ENCODE results near the gene REG4. TPM values are rescaled to one million over a fixed set of nuclear protein-coding genes. Genes with fewer than 3 reads are reported as not detected.
"Not testable (repeated sequence)": the region's sequence is repeated elsewhere in the genome, so short reads cannot be mapped to it uniquely, and the experiment has no call there.

REG4 gene
- polyA plus RNA-seq (2011; rRNA removed), result not detected in 2 replicates
- polyA plus RNA-seq (2012; cell fraction: cytosol; rRNA removed), result not detected in 2 replicates
- polyA plus RNA-seq (2012; cell fraction: nucleus; rRNA removed), result not detected in 2 replicates
- polyA plus RNA-seq (2017; fragmentation: RNase III; extraction: RNeasy Plus Mini Kit Qiagen cat#74134 plus additional on column Dnase treatment), result not detected in 3 replicates
- polyA minus RNA-seq (2011; rRNA and poly(A)+ RNA removed), result not detected in 2 replicates

DNA sequence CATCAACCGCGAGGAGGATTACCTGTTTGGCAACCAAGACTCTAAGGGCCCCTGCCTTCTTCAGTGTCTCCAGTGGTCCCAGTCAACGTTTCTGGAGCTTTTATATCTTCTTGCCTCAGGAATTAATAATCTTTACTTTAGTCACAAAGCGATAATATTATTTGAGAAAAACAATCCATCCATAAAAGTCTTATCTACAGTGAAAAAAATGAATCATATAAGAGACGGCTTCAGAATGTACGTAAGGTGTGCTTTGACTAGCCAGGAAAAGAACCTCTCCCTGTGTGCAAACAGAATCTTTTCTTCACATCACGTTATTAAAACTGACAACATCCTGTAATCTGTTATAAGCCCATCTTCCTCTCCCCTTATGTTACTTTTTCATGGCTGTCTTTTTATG lies at the start of gene REG4:
REG4 (minus strand) TSS at position 74 of the 400 bp plus-strand sequence. CDS start 2,691 bp downstream, outside the sequence.
- ChIA-PET CTCF (no interaction called here), POLR2A (no interaction called here)
- ATAC-seq (no peak), FAIRE-seq (no peak), DNase-seq (ENCODE audit: low read depth in 1 of 2, low spot score in 1 of 2) (no peak)
- WGBS (ENCODE audit: missing lambda C conversion rate), result 48% methylated on average over 7 of the region's 7 CpGs
- Histone ChIP-seq H3K9me3 (no peaks in the 10 kb centered on the region), H3K4me3 (no peak within 1 kb of the TSS), H3K27ac (no peak within 1 kb of the TSS), H3K4me2 (no peak within 1 kb of the TSS), H3K4me1 (peaks cover 5% of the 10 kb centered on the region; the same call in 2 of the 3 replicates)
- TF ChIP-seq POLR2A (IDR thresholded peaks at IDR 0.05; ENCODE audit: low read length), result no peak
- TF ChIP-seq GATA3 (IDR thresholded peaks at IDR 0.05; ENCODE audit: borderline replicate concordance), result no peak
- no peak for TF ChIP-seq MAFK (IDR thresholded peaks at IDR 0.05; ENCODE audit: partially characterized antibody)
- TF ChIP-seq CBX2 (IDR thresholded peaks at IDR 0.05; ENCODE audit: borderline replicate concordance, low read depth), result no peak
- TF ChIP-seq NFE2L2 (conservative IDR thresholded peaks at IDR 0.05; ENCODE audit: low read length), result no peak
- no peak for TF ChIP-seq MAZ (IDR thresholded peaks at IDR 0.05; ENCODE audit: borderline replicate concordance, low read depth, low read length)
- TF ChIP-seq TP53 (CRISPR knock-in tag; IDR thresholded peaks at IDR 0.05), result no peak

DNA sequence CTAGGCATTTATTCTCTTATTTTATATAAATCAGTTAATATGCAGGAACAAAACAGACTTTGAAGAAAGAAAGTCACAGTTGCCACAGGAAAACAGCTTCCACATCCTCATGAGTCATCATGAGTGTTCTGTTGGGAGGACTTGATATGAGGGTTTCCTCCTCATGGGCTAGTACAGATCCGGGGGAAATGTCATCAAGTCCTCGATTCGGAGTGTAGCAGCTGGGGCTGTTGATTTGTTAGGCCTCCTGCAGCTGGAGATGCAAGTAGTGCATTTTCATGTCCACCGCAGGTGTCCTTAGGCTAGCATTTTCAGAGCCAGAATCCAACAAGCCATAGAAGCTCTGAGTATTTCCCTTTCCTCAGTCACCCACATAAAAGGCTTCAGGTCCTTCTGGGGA lies 48.4 kb upstream of the REG4 start:
- CTCF ChIA-PET, result interaction anchor here (1.8 kb wide), 1 partner anchor 11 kb away, joined by 10 read pairs; no protein-coding TSS in a partner anchor
- FAIRE-seq, result no peak
- POLR2A ChIA-PET, result no interaction called here
- peak in 1 of 2 experiments; percentile 12 for DNase-seq (ENCODE audit: low read depth in 1 of 2, low spot score in 1 of 2)
- no peaks in the 10 kb centered on the region for H3K4me1 ChIP-seq
- no peak overlapping the region for H3K4me3 ChIP-seq
- no peak for ATAC-seq
- 39% methylated on average over 4 of the region's 4 CpGs for WGBS (ENCODE audit: missing lambda C conversion rate)
- TF ChIP-seq CHD2 (IDR thresholded peaks at IDR 0.05; ENCODE audit: low read length, partially characterized antibody) (no peak), POLR2A (IDR thresholded peaks at IDR 0.05; ENCODE audit: low read length) (no peak), BHLHE40 (IDR thresholded peaks at IDR 0.05; ENCODE audit: low read depth, low read length) (no peak), NFE2L2 (conservative IDR thresholded peaks at IDR 0.05; ENCODE audit: low read length) (no peak), MAFK (IDR thresholded peaks at IDR 0.05; ENCODE audit: partially characterized antibody) (no peak), EHMT2 (IDR thresholded peaks at IDR 0.05; ENCODE audit: low read depth) (no peak), KDM5A (IDR thresholded peaks at IDR 0.05) (no peak), FOXS1 (CRISPR knock-in tag; IDR thresholded peaks at IDR 0.05) (no peak), GATA3 (IDR thresholded peaks at IDR 0.05; ENCODE audit: borderline replicate concordance) (no peak)
- TF ChIP-seq, protein P1, sequence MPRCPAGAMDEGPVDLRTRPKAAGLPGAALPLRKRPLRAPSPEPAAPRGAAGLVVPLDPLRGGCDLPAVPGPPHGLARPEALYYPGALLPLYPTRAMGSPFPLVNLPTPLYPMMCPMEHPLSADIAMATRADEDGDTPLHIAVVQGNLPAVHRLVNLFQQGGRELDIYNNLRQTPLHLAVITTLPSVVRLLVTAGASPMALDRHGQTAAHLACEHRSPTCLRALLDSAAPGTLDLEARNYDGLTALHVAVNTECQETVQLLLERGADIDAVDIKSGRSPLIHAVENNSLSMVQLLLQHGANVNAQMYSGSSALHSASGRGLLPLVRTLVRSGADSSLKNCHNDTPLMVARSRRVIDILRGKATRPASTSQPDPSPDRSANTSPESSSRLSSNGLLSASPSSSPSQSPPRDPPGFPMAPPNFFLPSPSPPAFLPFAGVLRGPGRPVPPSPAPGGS (IDR thresholded peaks at IDR 0.05), result no peak
- TF ChIP-seq, protein P2, sequence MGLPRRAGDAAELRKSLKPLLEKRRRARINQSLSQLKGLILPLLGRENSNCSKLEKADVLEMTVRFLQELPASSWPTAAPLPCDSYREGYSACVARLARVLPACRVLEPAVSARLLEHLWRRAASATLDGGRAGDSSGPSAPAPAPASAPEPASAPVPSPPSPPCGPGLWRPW (IDR thresholded peaks at IDR 0.05), result no peak
- TF ChIP-seq, protein P3, sequence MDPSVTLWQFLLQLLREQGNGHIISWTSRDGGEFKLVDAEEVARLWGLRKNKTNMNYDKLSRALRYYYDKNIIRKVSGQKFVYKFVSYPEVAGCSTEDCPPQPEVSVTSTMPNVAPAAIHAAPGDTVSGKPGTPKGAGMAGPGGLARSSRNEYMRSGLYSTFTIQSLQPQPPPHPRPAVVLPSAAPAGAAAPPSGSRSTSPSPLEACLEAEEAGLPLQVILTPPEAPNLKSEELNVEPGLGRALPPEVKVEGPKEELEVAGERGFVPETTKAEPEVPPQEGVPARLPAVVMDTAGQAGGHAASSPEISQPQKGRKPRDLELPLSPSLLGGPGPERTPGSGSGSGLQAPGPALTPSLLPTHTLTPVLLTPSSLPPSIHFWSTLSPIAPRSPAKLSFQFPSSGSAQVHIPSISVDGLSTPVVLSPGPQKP (IDR thresholded peaks at IDR 0.05; ENCODE audit: low read depth, low read length), result no peak
- TF ChIP-seq, protein P4, sequence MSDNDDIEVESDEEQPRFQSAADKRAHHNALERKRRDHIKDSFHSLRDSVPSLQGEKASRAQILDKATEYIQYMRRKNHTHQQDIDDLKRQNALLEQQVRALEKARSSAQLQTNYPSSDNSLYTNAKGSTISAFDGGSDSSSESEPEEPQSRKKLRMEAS (IDR thresholded peaks at IDR 0.05), result no peak
- TF ChIP-seq, protein P5, sequence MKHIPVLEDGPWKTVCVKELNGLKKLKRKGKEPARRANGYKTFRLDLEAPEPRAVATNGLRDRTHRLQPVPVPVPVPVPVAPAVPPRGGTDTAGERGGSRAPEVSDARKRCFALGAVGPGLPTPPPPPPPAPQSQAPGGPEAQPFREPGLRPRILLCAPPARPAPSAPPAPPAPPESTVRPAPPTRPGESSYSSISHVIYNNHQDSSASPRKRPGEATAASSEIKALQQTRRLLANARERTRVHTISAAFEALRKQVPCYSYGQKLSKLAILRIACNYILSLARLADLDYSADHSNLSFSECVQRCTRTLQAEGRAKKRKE (CRISPR knock-in tag; IDR thresholded peaks at IDR 0.05; ENCODE audit: low read depth), result no peak
- H3K4me2 ChIP-seq, result no peak overlapping the region
- no peaks in the 10 kb centered on the region for H3K9me3 ChIP-seq
- H3K27ac ChIP-seq, result no peak overlapping the region

DNA sequence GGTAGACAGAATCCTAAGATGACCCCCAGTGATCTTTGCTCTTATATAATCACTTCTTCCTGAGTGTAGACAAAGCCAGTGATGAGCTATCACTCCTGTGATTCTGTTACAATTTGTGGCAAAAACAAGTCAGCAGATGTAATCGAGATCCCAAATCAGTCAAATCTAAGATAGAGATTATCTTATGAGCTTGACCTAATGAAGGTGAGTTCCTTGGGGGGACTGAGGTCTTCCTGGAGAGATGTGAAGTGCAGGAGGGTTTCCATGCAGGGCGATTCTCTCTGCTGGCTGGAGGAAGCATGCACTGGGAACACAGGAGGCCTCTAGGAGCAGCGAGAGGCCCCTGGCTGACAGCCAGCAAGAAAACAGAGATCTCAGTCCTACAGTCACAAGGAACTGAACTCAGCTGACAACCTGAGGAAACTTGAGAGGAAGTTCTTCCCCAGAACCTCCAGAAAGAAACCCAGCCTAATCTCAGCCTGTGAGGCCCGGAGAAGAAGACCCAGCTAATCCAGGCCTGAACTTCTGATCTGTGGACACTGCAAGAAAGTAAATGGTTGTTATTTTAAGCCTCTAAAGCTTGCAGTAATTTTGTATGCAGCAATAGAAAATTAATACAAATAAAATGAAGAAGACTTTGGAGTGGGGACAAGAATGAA lies 47.4 kb upstream of the REG4 start:
- WGBS (ENCODE audit: missing lambda C conversion rate), result 66% methylated on average over 4 of the region's 4 CpGs
- H3K4me3 ChIP-seq; H3K4me1 ChIP-seq; DNase-seq (ENCODE audit: low read depth in 1 of 2, low spot score in 1 of 2); H3K9me3 ChIP-seq; H3K27ac ChIP-seq; H3K4me2 ChIP-seq; FAIRE-seq; ATAC-seq; POLR2A ChIA-PET; CTCF ChIA-PET: not testable (repeated sequence)
